ENCODE results near the gene SVOP.
"Not testable (repeated sequence)": the region's sequence is repeated elsewhere in the genome, so short reads cannot be mapped to it uniquely, and the experiment has no call there.

The SVOP gene, protein sequence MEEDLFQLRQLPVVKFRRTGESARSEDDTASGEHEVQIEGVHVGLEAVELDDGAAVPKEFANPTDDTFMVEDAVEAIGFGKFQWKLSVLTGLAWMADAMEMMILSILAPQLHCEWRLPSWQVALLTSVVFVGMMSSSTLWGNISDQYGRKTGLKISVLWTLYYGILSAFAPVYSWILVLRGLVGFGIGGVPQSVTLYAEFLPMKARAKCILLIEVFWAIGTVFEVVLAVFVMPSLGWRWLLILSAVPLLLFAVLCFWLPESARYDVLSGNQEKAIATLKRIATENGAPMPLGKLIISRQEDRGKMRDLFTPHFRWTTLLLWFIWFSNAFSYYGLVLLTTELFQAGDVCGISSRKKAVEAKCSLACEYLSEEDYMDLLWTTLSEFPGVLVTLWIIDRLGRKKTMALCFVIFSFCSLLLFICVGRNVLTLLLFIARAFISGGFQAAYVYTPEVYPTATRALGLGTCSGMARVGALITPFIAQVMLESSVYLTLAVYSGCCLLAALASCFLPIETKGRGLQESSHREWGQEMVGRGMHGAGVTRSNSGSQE

DNA sequence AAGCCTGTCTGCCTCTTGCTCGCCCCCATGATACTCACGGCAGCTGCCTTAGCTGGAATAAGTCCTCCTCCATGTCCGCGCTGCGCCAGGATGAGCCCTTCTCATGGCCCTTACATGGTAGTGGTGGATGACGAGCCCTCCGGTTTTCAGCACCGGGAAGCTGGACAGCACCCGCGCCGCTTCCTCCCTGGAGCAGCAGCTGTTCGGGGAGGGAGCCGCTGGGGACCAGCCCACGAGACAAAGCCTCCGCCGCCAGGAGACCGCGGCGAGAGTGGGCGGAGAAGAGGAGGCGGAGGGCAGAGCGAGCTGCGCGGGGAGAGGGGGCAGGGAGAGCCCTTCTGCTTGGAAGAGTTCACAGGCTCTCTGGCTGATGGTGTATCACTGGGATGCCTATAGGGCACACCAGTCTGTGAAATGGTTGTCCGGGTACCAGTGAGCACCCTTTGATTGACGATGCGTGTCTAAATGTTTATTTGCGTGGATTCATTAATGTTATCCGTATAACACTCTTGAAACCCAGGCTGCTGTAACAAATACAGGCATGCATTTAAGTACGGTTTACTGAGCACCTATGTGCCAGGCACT, at the start of gene SVOP:
Gene SVOP (minus strand): TSS at position 273 of the 585 bp plus-strand sequence. CDS start 200 bp downstream, at position 73.
- Histone ChIP-seq H3K4me3 (ENCODE audit: low read length) (peak within 1 kb of the TSS; percentile 54), H3K9ac (ENCODE audit: low read length) (no peak within 1 kb of the TSS), H3K4me1 (ENCODE audit: control insufficient read depth, insufficient read depth, low read length) (no peaks in the 10 kb centered on the region), H3K36me3 (ENCODE audit: control insufficient read depth, insufficient read depth, low read length, severe bottlenecking) (no peaks in the 10 kb centered on the region), H3K27me3 (replicated peaks; ENCODE audit: control insufficient read depth, insufficient read depth, low read length) (peaks cover 5% of the 10 kb centered on the region), H3K9me3 (ENCODE audit: control insufficient read depth, low read length) (no peaks in the 10 kb centered on the region)
- DNase-seq (ENCODE audit: low read depth) = peak; percentile 84

DNA sequence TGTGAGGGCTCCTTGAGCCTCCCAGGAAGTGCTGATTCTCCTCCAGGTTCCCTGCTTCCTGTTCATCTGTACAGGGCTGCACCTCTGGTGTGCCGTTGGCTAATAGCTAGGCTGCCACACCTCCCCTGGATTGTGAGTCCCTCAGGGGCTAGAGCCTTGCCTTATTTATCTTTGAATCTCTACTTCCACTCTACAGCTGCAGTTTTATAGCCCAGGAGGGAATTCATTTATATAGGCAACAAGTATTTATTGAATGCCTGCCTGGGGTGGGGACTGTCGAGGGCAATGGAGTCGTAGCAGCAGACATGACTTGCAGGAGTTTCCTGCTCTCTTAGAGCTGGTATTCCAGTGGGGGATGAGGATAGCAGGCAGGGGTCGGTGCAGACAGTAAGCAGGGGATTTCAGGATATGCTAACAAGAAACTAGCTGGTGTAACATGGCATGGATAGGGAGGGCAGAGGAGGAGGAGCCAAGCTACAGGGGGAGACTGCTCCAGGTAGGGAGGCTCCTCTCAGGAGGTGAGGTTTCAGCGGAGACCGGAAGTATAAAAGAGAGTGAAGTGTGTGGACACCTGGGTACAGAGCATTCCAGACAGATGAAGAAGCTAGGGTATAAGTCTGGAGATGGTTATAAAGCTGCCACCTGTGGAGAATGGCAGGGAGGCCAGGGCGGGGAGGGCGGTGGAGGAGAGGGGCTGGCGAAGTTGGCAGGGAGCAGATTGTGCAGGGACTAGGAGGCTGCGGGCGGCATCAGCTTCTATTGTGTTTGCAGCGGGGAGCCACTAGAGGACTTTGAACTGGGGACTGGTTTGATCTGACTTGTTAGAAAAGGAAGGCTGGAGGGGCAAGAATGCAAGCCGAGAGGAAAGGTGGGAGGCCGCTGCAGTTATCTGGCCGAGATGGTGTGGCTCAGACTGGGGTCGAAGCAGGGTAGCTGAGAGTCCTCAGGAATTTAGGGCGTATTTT, 48.7 kb upstream of the SVOP start:
- H3K4me3 ChIP-seq (ENCODE audit: low read length) = no peak overlapping the region
- peaks cover 71% of the 10 kb centered on the region for H3K36me3 ChIP-seq (ENCODE audit: control insufficient read depth, insufficient read depth, low read length, severe bottlenecking)
- no peak for DNase-seq (ENCODE audit: low read depth)
- H3K4me1 ChIP-seq (ENCODE audit: control insufficient read depth, insufficient read depth, low read length) = peaks cover 5% of the 10 kb centered on the region
- no peaks in the 10 kb centered on the region for H3K27me3 ChIP-seq (replicated peaks; ENCODE audit: control insufficient read depth, insufficient read depth, low read length)
- no peaks in the 10 kb centered on the region for H3K9me3 ChIP-seq (ENCODE audit: control insufficient read depth, low read length)
- H3K9ac ChIP-seq (ENCODE audit: low read length) = no peak overlapping the region

DNA sequence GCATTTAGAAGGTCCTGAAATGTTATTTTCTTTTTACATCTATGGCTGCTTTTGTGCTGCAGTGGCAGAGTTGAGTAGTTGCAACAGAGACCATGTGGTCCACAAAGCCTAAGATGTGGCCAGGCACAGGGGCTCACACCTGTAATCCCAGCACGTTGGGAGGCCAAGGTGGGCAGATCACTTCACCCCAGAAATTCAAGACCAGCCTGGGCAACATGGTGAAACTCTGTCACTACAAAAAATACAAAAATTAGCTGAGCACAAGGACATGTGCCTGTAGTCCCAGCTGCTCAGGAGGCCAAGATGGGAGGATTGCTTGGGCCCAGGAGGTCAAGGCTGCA, 45.0 kb upstream of the SVOP start:
- Histone ChIP-seq H3K9me3 (ENCODE audit: control insufficient read depth, low read length) (no peaks in the 10 kb centered on the region), H3K4me1 (ENCODE audit: control insufficient read depth, insufficient read depth, low read length) (peaks cover 10% of the 10 kb centered on the region), H3K27me3 (replicated peaks; ENCODE audit: control insufficient read depth, insufficient read depth, low read length) (no peaks in the 10 kb centered on the region), H3K9ac (ENCODE audit: low read length) (no peak overlapping the region), H3K36me3 (ENCODE audit: control insufficient read depth, insufficient read depth, low read length, severe bottlenecking) (peaks cover 39% of the 10 kb centered on the region), H3K4me3 (ENCODE audit: low read length) (no peak overlapping the region)
- DNase-seq (ENCODE audit: low read depth) = no peak

DNA sequence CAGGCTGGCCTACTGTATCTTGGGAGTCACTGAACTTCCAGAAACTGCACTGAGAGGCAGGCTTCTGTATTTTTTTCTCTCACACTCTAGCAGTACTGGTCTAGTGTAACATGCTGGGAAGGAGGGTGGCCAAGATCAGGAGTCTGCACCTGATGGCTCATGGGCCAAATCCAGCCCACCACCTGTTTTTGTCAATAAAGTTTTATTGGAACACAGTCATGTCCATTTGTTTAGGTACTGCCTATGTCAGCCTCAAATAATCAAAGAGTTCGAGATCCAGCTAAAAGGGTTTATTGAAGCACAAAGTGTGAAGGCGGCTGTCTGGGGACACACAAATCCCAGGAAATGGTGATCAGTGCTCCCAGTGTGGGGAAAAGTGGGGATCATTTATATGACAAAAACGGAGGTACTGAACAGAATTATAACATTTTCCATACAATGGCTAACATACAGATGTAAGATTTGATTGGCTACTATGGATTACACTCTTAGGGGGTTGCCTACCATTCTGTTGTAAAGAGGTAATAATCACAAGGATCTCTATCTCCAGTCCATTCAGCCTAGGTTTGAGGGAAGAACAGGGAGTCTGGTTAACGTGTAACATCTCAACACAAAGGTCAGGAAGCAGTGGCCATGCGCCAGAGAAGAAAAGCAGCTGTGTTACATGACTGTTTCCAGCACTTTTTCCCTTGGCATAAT, 44.4 kb upstream of the SVOP start:
- Histone ChIP-seq H3K4me3 (ENCODE audit: low read length) (no peak overlapping the region), H3K9me3 (ENCODE audit: control insufficient read depth, low read length) (no peaks in the 10 kb centered on the region), H3K9ac (ENCODE audit: low read length) (no peak overlapping the region), H3K27me3 (replicated peaks; ENCODE audit: control insufficient read depth, insufficient read depth, low read length) (no peaks in the 10 kb centered on the region), H3K4me1 (ENCODE audit: control insufficient read depth, insufficient read depth, low read length) (peaks cover 10% of the 10 kb centered on the region), H3K36me3 (ENCODE audit: control insufficient read depth, insufficient read depth, low read length, severe bottlenecking) (peaks cover 34% of the 10 kb centered on the region)
- DNase-seq (ENCODE audit: low read depth) = no peak

DNA sequence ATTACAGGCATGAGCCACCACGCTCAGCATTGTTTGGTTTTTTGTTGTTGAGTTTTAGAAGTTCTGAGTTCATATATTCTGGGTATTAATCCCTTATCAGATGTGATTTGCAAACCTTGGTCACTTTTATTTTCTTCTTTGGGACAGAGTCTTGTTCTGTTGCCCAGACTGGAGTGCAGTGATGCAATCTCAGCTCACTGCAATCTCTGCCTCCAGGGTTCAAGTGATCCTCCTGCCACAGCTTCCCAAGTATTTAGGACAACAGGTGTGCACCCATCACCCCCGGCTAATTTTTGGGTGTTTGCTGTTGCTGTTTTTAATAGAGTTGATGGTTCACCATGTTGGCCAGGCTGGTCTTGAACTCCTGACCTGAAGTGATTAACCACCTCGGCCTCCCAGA, 43.3 kb upstream of the SVOP start:
- H3K36me3 ChIP-seq (ENCODE audit: control insufficient read depth, insufficient read depth, low read length, severe bottlenecking) = peaks cover 31% of the 10 kb centered on the region
- H3K4me3 ChIP-seq (ENCODE audit: low read length) = no peak overlapping the region
- DNase-seq (ENCODE audit: low read depth) = no peak
- peaks cover 10% of the 10 kb centered on the region for H3K4me1 ChIP-seq (ENCODE audit: control insufficient read depth, insufficient read depth, low read length)
- H3K27me3 ChIP-seq (replicated peaks; ENCODE audit: control insufficient read depth, insufficient read depth, low read length) = no peaks in the 10 kb centered on the region
- H3K9me3 ChIP-seq (ENCODE audit: control insufficient read depth, low read length) = no peaks in the 10 kb centered on the region
- H3K9ac ChIP-seq (ENCODE audit: low read length) = no peak overlapping the region

DNA sequence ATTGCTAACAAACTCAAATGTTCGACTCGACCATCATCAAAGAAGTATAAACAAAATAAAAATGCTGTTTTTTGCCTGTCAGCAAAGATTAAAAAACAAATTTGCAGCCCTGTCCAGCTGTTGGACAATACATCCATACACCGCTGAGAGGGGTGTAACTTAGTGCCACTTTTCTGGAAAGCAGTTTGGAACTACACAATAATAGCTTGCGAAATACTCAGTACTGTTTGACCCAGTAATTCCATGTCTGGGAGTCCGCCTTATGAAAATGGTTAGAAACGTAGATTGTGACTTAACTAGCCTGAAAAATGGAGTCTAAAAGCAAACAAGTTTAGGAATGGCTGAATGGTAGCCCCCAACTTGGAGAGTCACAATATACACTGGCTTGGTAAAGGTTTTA, 37.9 kb upstream of the SVOP start:
- Histone ChIP-seq H3K4me3 (ENCODE audit: low read length) (no peak overlapping the region), H3K36me3 (ENCODE audit: control insufficient read depth, insufficient read depth, low read length, severe bottlenecking) (peaks cover 23% of the 10 kb centered on the region)
- DNase-seq (ENCODE audit: low read depth) = no peak

DNA sequence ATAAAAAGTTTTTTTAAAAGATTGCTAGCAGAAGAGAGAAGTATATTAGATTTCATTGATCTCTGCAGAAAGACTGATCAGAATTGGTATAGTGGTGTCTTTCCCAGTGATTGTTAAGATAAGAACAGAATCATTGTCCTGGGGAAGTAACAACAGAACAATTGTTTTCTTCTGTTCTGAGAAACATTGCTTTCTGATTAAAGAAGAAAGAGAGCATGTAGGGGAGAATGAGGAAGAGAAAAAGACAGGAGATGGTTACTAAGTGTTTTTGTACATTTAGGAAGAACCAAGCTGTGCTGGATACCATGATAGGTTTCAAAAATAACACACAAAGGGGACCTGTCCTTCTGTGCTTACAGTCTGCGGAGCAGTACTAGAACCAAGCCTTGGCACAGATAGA, 36.5 kb upstream of the SVOP start:
- Histone ChIP-seq H3K36me3 (ENCODE audit: control insufficient read depth, insufficient read depth, low read length, severe bottlenecking) (peaks cover 17% of the 10 kb centered on the region), H3K9me3 (ENCODE audit: control insufficient read depth, low read length) (no peaks in the 10 kb centered on the region), H3K9ac (ENCODE audit: low read length) (no peak overlapping the region), H3K4me1 (ENCODE audit: control insufficient read depth, insufficient read depth, low read length) (peaks cover 11% of the 10 kb centered on the region), H3K4me3 (ENCODE audit: low read length) (no peak overlapping the region), H3K27me3 (replicated peaks; ENCODE audit: control insufficient read depth, insufficient read depth, low read length) (no peaks in the 10 kb centered on the region)
- DNase-seq (ENCODE audit: low read depth) = no peak

More for the DNA sequence above, 37.9 kb upstream of the SVOP start:
- Histone ChIP-seq H3K9ac (ENCODE audit: low read length) (peak overlapping the region; percentile 0), H3K27me3 (replicated peaks; ENCODE audit: control insufficient read depth, insufficient read depth, low read length) (no peaks in the 10 kb centered on the region), H3K9me3 (ENCODE audit: control insufficient read depth, low read length) (no peaks in the 10 kb centered on the region), H3K4me1 (ENCODE audit: control insufficient read depth, insufficient read depth, low read length) (peaks cover 4% of the 10 kb centered on the region)

DNA sequence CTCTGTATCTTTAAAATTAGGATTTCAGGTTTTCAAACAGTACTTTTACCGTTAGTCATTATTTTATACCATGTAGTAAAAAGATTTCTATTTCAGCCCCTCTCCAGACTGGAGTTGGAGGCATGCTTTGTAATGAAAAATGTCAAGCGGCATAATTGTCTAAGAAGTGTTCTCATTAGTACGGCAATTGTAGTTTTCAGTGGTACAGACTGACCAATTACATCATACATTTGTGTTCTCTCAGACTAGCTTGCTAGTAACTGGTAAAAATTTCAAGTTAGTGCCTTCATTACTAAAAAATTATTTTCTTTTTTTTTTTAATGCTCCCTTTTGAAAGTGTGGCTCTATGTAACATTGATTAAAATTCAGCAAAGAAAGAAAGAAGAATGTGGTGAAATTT, 36.0 kb upstream of the SVOP start:
- H3K4me3 ChIP-seq (ENCODE audit: low read length) = no peak overlapping the region
- H3K9me3 ChIP-seq (ENCODE audit: control insufficient read depth, low read length) = no peaks in the 10 kb centered on the region
- peaks cover 17% of the 10 kb centered on the region for H3K36me3 ChIP-seq (ENCODE audit: control insufficient read depth, insufficient read depth, low read length, severe bottlenecking)
- peaks cover 14% of the 10 kb centered on the region for H3K4me1 ChIP-seq (ENCODE audit: control insufficient read depth, insufficient read depth, low read length)
- no peak overlapping the region for H3K9ac ChIP-seq (ENCODE audit: low read length)
- no peaks in the 10 kb centered on the region for H3K27me3 ChIP-seq (replicated peaks; ENCODE audit: control insufficient read depth, insufficient read depth, low read length)
- DNase-seq (ENCODE audit: low read depth) = no peak

DNA sequence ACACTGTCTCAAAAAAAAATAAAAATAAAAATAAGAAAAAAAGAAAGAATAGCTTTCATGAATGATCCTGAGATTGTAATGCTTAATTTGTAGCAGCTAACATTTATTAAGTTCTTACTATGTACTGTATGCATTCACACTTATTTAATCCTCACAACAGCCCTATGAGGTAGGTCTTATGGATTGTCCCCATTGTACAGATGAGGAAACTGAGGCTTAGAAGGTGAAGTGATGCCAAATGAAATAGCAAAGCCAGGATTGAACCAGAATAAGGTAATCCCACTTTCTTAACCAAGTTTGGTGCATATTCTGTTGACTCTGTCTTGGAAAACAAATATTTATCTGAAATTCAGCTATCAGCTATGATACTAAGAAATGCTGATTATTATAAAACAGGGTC, 33.7 kb upstream of the SVOP start:
- H3K36me3 ChIP-seq (ENCODE audit: control insufficient read depth, insufficient read depth, low read length, severe bottlenecking) = peaks cover 10% of the 10 kb centered on the region
- DNase-seq (ENCODE audit: low read depth) = no peak

DNA sequence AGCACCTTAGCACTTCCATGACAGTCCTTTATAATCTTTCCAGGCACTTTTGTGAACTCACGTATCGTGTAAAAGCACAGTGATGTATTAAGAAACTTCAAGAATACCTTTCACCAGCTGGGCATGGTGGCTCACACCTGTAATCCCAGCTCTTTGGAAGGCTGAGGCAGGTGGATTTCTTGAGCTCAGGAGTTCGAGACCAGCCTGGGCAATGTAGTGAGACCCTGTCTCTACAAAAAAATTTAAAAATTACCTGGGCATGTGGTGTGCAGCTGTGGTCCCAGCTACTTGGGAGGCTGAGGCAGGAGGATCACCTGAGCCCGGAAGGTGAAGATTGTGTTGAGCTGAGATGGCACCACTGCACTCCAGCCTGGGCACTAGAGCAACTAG, 33.3 kb upstream of the SVOP start:
- H3K9me3 ChIP-seq (ENCODE audit: control insufficient read depth, low read length); H3K27me3 ChIP-seq (replicated peaks; ENCODE audit: control insufficient read depth, insufficient read depth, low read length); H3K36me3 ChIP-seq (ENCODE audit: control insufficient read depth, insufficient read depth, low read length, severe bottlenecking); DNase-seq (ENCODE audit: low read depth): not testable (repeated sequence)
- Histone ChIP-seq H3K4me1 (ENCODE audit: control insufficient read depth, insufficient read depth, low read length) (peaks cover 20% of the 10 kb centered on the region), H3K9ac (ENCODE audit: low read length) (peak overlapping the region; percentile 96), H3K4me3 (ENCODE audit: low read length) (peak overlapping the region; percentile 95)

More for the DNA sequence above, 33.7 kb upstream of the SVOP start:
- no peak overlapping the region for H3K9ac ChIP-seq (ENCODE audit: low read length)
- H3K27me3 ChIP-seq (replicated peaks; ENCODE audit: control insufficient read depth, insufficient read depth, low read length) = no peaks in the 10 kb centered on the region
- H3K4me3 ChIP-seq (ENCODE audit: low read length) = no peak overlapping the region
- H3K9me3 ChIP-seq (ENCODE audit: control insufficient read depth, low read length) = no peaks in the 10 kb centered on the region
- H3K4me1 ChIP-seq (ENCODE audit: control insufficient read depth, insufficient read depth, low read length) = peaks cover 16% of the 10 kb centered on the region

Data from adipocyte (in vitro differentiated cells).